ENCODE data around the gene EIF4E. TPM values are rescaled to one million over a fixed set of nuclear protein-coding genes. Genes with fewer than 3 reads are reported as not detected.

EIF4E gene
- polyA plus RNA-seq, 1 donor from 2014 or later, result 189 TPM

DNA sequence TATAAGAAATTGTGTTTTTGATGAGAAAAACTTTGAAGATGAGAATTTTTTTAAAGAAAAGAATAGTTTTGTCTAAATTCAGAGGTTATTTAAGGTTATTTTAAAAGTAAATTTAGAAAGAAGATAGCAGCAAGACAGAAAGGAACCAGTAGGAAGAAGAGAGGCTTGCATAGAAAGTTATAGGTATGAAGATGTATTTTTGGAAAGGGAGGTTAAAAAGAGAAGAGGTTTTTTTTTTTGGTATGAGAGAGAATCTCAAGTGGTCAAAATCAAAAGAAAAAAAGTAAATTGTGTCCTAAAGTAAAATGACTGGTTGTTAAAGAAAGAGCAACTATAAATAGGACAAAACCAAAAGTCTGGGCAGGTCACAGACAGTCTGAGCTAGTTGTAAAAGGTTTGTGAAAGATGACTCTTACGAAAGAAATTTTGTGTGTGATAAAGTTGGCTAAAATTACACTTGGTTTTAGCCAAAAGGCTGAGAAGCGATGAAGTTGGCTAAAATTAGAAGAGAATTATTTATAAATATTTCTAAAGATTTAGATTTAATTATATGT, 16.4 kb upstream of the EIF4E start:
- Histone ChIP-seq H3F3A (ENCODE audit: insufficient read depth, low read length, poor library complexity, severe bottlenecking) (no peaks in the 10 kb centered on the region), H3K9me2 (ENCODE audit: insufficient read depth, low read length) (no peaks in the 10 kb centered on the region), H3K27ac (ENCODE audit: low read length) (no peak overlapping the region), H2AFZ (ENCODE audit: low read depth, low read length) (no peak overlapping the region), H3K9me3 (ENCODE audit: low read length) (no peaks in the 10 kb centered on the region), H3K36me3 (ENCODE audit: insufficient read depth, low read length) (no peaks in the 10 kb centered on the region), H3K79me2 (replicated peaks; ENCODE audit: insufficient read depth, low read length) (no peaks in the 10 kb centered on the region), H3K4me3 (ENCODE audit: low read length) (no peak overlapping the region), H3K9ac (ENCODE audit: low read length) (no peak overlapping the region), H3K4me2 (ENCODE audit: low read length) (no peak overlapping the region), H3K27me3 (ENCODE audit: insufficient read depth, low read depth, low read length) (no peaks in the 10 kb centered on the region), H4K20me1 (ENCODE audit: insufficient read depth) (no peaks in the 10 kb centered on the region)
- TF ChIP-seq, protein P1, sequence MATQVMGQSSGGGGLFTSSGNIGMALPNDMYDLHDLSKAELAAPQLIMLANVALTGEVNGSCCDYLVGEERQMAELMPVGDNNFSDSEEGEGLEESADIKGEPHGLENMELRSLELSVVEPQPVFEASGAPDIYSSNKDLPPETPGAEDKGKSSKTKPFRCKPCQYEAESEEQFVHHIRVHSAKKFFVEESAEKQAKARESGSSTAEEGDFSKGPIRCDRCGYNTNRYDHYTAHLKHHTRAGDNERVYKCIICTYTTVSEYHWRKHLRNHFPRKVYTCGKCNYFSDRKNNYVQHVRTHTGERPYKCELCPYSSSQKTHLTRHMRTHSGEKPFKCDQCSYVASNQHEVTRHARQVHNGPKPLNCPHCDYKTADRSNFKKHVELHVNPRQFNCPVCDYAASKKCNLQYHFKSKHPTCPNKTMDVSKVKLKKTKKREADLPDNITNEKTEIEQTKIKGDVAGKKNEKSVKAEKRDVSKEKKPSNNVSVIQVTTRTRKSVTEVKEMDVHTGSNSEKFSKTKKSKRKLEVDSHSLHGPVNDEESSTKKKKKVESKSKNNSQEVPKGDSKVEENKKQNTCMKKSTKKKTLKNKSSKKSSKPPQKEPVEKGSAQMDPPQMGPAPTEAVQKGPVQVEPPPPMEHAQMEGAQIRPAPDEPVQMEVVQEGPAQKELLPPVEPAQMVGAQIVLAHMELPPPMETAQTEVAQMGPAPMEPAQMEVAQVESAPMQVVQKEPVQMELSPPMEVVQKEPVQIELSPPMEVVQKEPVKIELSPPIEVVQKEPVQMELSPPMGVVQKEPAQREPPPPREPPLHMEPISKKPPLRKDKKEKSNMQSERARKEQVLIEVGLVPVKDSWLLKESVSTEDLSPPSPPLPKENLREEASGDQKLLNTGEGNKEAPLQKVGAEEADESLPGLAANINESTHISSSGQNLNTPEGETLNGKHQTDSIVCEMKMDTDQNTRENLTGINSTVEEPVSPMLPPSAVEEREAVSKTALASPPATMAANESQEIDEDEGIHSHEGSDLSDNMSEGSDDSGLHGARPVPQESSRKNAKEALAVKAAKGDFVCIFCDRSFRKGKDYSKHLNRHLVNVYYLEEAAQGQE (IDR thresholded peaks at IDR 0.05; ENCODE audit: borderline replicate concordance), result no peak
- no peak for TF ChIP-seq SMC3 (conservative IDR thresholded peaks at IDR 0.05; ENCODE audit: poor library complexity)
- no peak for TF ChIP-seq EP300 (conservative IDR thresholded peaks at IDR 0.05; ENCODE audit: poor library complexity, severe bottlenecking)
- TF ChIP-seq MXI1 (conservative IDR thresholded peaks at IDR 0.05; ENCODE audit: poor library complexity, severe bottlenecking), result no peak
- no peak for TF ChIP-seq POLR2AphosphoS5 (IDR thresholded peaks at IDR 0.05)
- no peak for TF ChIP-seq RAD21 (conservative IDR thresholded peaks at IDR 0.05)
- TF ChIP-seq TAF1 (IDR thresholded peaks at IDR 0.05; ENCODE audit: low read depth), result no peak
- TF ChIP-seq, protein P2, sequence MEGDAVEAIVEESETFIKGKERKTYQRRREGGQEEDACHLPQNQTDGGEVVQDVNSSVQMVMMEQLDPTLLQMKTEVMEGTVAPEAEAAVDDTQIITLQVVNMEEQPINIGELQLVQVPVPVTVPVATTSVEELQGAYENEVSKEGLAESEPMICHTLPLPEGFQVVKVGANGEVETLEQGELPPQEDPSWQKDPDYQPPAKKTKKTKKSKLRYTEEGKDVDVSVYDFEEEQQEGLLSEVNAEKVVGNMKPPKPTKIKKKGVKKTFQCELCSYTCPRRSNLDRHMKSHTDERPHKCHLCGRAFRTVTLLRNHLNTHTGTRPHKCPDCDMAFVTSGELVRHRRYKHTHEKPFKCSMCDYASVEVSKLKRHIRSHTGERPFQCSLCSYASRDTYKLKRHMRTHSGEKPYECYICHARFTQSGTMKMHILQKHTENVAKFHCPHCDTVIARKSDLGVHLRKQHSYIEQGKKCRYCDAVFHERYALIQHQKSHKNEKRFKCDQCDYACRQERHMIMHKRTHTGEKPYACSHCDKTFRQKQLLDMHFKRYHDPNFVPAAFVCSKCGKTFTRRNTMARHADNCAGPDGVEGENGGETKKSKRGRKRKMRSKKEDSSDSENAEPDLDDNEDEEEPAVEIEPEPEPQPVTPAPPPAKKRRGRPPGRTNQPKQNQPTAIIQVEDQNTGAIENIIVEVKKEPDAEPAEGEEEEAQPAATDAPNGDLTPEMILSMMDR (IDR thresholded peaks at IDR 0.05; ENCODE audit: poor library complexity, severe bottlenecking), result no peak
- TF ChIP-seq EZH2 (IDR thresholded peaks at IDR 0.05; ENCODE audit: borderline replicate concordance, insufficient read depth, low read length, poor library complexity, severe bottlenecking), result no peak

DNA sequence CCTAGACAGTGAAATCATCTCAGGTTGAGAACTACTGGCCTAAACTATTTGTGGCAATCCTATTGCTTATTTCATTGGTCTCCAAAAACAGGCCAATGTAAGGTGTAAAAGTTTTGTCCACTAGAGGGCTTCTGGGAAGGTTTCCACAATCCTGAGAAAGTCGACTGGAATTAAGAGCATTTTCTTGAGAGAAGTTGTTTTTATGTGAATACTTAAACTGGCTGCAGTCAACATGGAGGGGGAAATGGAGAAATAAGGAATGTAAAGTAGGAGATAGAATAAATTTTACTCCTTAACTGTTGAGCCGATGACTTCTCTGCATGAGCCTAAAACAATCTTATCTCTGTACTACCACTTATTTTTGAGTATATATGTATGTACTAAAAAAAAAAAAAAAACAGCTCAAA, 11.0 kb upstream of the EIF4E start:
- Histone ChIP-seq H3K36me3 (ENCODE audit: insufficient read depth, low read length) (no peaks in the 10 kb centered on the region), H3K27ac (ENCODE audit: low read length) (no peak overlapping the region), H3K9me3 (ENCODE audit: low read length) (no peaks in the 10 kb centered on the region), H3F3A (ENCODE audit: insufficient read depth, low read length, poor library complexity, severe bottlenecking) (no peaks in the 10 kb centered on the region), H3K4me3 (ENCODE audit: low read length) (no peak overlapping the region), H3K27me3 (ENCODE audit: insufficient read depth, low read depth, low read length) (no peaks in the 10 kb centered on the region), H3K9me2 (ENCODE audit: insufficient read depth, low read length) (no peaks in the 10 kb centered on the region), H3K9ac (ENCODE audit: low read length) (no peak overlapping the region), H3K4me2 (ENCODE audit: low read length) (no peak overlapping the region), H4K20me1 (ENCODE audit: insufficient read depth) (no peaks in the 10 kb centered on the region), H2AFZ (ENCODE audit: low read depth, low read length) (no peak overlapping the region), H3K79me2 (replicated peaks; ENCODE audit: insufficient read depth, low read length) (no peaks in the 10 kb centered on the region)
- TF ChIP-seq, protein P2 (IDR thresholded peaks at IDR 0.05; ENCODE audit: poor library complexity, severe bottlenecking), result peak; percentile 69
- TF ChIP-seq EZH2 (IDR thresholded peaks at IDR 0.05; ENCODE audit: borderline replicate concordance, insufficient read depth, low read length, poor library complexity, severe bottlenecking), result no peak
- TF ChIP-seq SMC3 (conservative IDR thresholded peaks at IDR 0.05; ENCODE audit: poor library complexity), result peak; percentile 72
- peak; percentile 62 for TF ChIP-seq RAD21 (conservative IDR thresholded peaks at IDR 0.05)
